NCI-H1436 (cell line): ENCODE measurements around the gene ACSL3.
A peak's percentile ranks its signal among the peaks of the same experiment; 100 is the strongest.
"Not testable (repeated sequence)": the region's sequence is repeated elsewhere in the genome, so short reads cannot be mapped to it uniquely, and the experiment has no call there.

Source experiments
- DNase-seq: peaks from one replicate; lab custom pipeline; 2025; lab: John Stamatoyannopoulos, UW

ACSL3 gene

GRCh38 chr2:222860740-222861410 lies at the start of gene ACSL3:
Gene ACSL3, plus strand, starts transcription at chr2:222861036. Its CDS starts 47,737 bp downstream, at chr2:222908773.
- DNase-seq, result peak; percentile 91

DNA sequence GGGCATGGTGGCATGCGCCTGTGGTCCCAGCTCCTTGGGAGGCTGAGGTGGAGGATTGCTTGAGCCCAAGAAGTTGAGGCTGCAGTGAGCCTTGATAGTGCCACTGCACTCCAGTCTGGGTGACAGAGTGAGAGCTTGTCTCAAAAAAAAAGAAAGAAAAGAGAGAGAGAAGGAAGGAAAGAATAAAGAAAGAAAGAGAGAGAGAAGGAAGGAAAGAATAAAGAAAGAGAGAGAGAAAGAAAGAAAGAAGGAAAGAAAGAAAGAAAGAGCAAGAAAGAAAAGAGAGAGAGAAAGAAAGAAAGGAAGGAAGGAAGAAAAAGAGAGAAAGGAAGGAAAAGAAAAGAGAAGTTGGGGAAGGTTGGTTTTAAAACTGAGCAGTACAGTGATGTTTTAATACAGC lies 49.0 kb upstream of the ACSL3 start:
- DNase-seq, result no peak

DNA sequence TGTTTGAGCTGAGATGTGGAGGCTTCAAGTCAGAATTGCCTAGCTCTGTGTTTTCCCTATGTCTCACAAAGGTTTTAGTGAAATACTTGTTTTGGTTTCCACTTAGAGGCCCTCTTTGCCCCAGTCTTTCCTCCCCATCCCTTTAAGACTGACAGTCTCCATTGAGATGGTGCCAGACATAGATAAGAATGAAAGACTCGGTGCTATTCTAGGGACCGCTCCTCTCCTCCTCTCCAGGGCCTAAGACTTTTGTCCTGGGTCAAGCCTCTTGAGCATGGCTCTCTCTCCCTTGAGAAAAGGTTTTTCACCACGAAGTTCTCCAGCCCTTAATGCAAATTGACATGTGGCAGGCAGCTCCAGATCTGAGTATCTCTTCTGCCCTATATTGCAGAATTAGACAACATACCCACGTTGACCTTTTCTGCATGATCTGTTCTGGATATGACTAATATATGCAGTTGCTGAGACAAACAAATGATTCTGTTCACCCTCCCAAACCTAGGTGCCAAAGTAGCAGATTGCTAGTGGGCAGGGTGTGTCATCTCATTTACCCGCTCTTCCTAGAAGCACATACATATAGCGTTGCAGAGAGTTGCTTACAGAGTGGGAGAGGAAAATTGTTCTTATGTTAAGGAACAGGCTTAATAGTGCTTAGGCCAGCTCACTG lies 47.5 kb upstream of the ACSL3 start:
- DNase-seq, result no peak

- no peak for DNase-seq
Measured at GRCh38 chr2:222819722-222820333, 41.0 kb upstream of the ACSL3 start.

- no peak for DNase-seq
Measured at GRCh38 chr2:222823183-222823930, 37.5 kb upstream of the ACSL3 start.

- no peak for DNase-seq
Measured at GRCh38 chr2:222825031-222825430, 35.8 kb upstream of the ACSL3 start.

DNA sequence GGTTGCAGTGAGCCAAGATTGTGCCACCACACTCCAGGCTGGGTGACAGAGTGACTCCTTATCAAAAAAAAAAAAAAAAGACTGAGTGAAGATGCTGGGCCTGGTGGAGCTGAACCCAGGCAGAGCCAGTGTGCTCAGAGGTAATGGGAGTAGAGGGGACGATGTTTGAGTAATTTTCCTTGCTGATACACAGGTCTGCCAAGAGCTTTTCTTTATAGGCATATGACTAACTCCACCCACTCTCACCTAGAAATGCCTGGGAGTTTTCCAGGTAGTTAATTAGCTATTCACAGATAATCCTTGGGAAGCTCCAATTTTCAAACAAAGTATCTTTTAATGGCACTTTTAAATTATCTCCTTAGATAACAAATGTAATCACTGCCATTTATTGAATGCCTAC lies 33.4 kb upstream of the ACSL3 start:
- no peak for DNase-seq

DNA sequence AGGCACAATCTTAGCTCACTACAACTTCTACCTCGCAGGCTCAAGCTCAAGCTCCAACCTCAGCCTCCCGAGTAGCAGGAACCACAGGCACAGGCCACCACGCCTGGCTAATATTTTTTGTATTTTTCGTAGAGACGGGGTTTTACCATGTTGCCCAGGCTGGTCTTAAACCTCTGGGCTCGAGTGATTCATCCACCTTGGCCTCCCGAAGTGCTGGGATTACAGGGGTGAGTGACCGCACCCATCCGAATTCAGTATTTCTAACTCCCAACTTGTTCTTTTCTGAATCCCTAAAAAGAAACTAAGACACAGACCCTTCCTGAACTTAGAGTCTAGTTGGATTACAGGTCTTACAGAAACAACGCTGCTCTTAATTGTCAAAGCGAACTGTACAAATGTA lies 32.3 kb upstream of the ACSL3 start:
- DNase-seq, result no peak

DNA sequence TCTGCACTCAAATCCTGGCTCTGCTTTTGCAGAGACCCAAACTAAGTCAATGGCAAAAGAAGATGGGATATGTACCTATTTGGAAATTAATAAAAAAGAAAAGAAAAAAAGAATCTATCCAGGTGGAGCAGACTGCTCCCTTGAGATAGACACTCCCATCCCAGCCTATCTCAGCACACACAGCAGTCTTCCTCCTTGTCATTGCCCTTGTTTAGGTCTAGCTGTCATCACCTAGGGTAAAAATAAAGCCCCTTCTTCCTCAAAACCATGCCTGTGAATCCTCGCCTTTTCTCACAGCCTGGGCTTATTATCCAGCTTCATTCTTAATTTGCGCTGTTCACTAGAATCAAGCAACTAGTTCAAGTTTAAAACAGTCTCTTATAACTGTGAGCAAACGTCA lies 30.7 kb upstream of the ACSL3 start:
- DNase-seq, result no peak

DNA sequence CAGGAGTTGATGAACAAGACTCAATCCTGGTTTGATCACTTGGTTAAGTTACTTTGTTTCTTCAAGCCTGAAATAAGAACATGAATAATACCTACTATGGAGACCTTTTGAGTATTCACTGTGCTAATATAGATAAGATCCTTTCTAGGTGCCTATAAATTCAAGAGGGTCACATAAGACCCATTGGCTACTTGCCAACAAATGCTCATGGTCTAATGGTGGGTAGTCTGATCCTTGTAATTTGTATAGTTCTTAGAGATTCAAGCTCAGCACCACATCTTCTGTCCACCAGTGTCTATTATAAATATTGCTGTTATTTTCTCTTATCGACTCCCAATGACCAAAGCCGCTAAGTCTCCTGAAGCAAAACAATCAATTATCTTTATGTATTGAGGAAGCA lies 27.4 kb upstream of the ACSL3 start:
- no peak for DNase-seq

DNA sequence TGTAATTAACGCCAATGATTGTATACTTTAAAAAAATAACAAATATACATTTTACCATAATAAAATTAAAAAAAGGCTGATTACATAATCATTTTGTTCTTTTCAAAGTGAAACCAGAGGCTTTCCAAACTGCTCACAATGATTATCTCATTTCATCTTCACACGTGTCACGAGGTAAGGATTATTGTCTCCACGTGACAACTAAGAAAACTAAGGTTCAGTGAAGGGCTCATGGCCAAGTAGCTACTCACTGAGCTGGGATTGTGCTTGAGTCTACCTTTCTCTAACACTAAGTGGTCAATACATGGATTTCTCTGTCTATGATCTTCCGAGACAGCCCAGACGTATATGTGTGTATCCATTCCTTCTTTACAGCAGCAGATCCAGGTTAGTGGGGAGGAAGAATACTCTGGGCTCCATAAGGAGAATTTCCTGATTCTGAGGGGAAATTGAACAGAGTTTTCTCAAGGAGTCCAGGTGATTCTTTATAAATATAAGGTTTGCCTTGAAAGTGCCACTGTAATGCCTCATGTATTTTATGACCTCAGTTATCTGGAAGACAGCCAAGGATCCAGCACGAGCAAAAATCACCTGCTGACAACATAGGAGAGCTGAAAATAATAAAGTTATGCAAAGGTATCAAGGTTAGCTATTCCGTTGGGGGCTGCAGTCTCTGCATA lies 25.6 kb upstream of the ACSL3 start:
- DNase-seq, result no peak

- DNase-seq, result no peak
Measured at GRCh38 chr2:222835823-222836151, 25.0 kb upstream of the ACSL3 start.

DNA sequence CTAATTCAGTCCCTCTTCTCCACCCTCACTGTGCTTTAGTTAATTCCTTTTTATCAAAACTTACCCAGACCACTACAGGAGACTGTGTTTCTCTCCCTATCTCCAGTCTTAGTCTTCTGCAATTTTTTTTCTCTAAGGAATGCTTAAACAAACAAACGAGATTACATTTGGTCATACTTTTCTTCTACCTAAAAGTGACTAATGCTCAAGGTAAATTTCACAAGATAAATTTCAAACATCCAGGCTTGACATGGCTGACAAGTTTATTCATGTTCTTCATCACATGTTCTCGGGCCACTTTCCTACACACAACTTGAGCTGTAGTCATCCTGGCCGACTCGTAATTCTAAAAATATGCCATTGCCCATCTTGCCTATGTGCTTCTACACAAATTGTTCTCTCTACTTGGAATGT lies 23.2 kb upstream of the ACSL3 start:
- DNase-seq, result no peak

GRCh38 chr2:222840060-222840802 lies 20.6 kb upstream of the ACSL3 start:
- no peak for DNase-seq

- DNase-seq, result no peak
Measured at GRCh38 chr2:222842491-222843174, 18.2 kb upstream of the ACSL3 start.

DNA sequence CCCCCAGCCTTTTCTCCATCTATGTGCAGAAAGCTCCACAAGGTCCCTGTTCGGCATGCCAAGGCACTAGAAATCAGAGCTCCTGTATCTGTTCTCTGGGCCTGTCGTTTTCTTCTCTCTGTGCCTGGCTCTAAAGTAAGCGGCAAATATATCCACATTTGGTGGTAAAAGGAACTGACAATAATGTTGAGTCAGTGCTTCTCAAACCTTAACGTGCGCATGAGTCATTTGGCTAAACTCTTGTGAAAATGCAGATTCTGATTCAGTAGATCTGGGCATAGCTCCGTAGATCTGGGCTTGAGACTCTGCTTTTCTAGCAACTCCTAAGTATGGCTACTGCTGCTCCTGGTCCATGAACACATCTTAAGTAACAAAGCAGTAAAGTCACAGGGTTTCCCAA lies 16.5 kb upstream of the ACSL3 start:
- DNase-seq, result no peak

DNA sequence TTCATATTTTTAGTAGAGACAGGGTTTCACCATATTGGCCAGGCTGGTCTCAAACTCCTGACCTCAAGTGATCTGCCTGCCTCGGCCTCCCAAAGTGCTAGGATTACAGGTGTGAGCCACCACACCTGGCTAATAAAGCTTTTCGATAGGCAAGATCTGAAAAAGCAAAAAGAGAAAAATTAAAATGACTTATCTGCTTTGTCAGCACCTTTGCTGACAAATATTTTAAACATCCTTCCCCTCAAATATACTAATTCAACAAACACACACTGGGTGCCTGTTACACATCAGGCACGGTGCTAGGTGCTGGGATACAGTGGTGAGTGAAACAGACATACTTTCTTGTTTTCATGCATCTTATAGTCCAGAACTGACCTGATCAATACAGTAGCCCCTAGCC lies 15.5 kb upstream of the ACSL3 start:
- not testable (repeated sequence) for DNase-seq

- DNase-seq, result no peak
Measured at GRCh38 chr2:222846003-222846402, 14.8 kb upstream of the ACSL3 start.

GRCh38 chr2:222848031-222848430 lies 12.8 kb upstream of the ACSL3 start:
- not testable (repeated sequence) for DNase-seq

DNA sequence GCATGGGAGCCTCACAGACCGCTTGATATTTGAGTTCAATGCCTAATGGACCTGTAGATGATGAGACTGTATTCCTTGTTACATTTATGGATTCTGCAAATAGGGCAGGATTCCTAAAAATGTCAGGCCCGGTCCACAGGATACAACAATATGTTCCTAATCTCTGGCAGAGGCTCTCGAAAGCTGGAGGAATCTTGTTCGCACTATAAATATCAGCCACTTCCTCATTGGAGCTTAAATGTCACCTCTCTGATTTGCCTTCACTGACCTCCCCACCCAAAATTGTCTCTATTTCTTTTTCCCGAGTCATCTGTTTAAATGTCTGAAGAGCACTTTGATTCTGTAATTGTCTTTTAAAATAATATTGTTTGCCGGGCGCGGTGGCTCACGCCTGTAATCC lies 12.0 kb upstream of the ACSL3 start:
- DNase-seq, result no peak
